Tibial nerve (tissue), 4 donors: ENCODE results near the gene GMPPA. TPM values are rescaled to one million over a fixed set of nuclear protein-coding genes. Genes with fewer than 3 reads are reported as not detected.

ENCODE experiments used
- DNase-seq, 2 donors: peaks; one replicate each; pipeline ENCODE4 v3.0.0-alpha.2; 2019; ENCODE audit warnings: low spot score in 2 of 2
- H3K27ac ChIP-seq, 4 donors: fragments of 200-600 bp; sonication (generic) in 3 of 4; one replicate each; pipeline ENCODE4 v1.5.1; 2017 to 2019; ENCODE audit warnings: mild to moderate bottlenecking in 1 of 4
- H3K27me3 ChIP-seq, 2 donors: fragments of 200-600 bp; sonication (generic) in 1 of 2; one replicate each; pipeline versions ENCODE4 v1.5.1 to v1.6.0; 2017 to 2019
- H3K36me3 ChIP-seq, 3 donors: fragments of 200-600 bp; sonication (generic); one replicate each; pipeline ENCODE4 v1.5.1; 2018 to 2019
- H3K4me1 ChIP-seq, 4 donors: fragments of 200-600 bp; sonication (generic) in 3 of 4; one replicate each; pipeline ENCODE4 v1.5.1; 2017 to 2019
- H3K4me3 ChIP-seq, 4 donors: fragments of 200-600 bp; sonication (generic) in 3 of 4; one replicate each; pipeline ENCODE4 v1.5.1; 2017 to 2019; ENCODE audit warnings: mild to moderate bottlenecking in 1 of 4, moderate library complexity in 1 of 4
- H3K9me3 ChIP-seq, 4 donors: fragments of 200-600 bp; sonication (generic) in 3 of 4; one replicate each; pipeline ENCODE4 v1.5.1; 2017 to 2019
- CTCF ChIP-seq, 5 experiments: fragments of 200-600 bp in 3 of 5; fragments of 450-650 bp in 2 of 5; sonication (generic) in 3 of 5; IDR thresholded peaks; one replicate each; pipeline ENCODE4 v1.5.1; 2016 to 2019; ENCODE audit warnings: antibody characterized with exemption in 5 of 5, mild to moderate bottlenecking in 3 of 5, moderate library complexity in 2 of 5
- EP300 ChIP-seq, 2 donors: sonication (generic); formaldehyde crosslinking; IDR thresholded peaks; one replicate each; pipeline ENCODE4 v1.6.1; 2017; ENCODE audit warnings: antibody characterized with exemption in 2 of 2, mild to moderate bottlenecking in 1 of 2
- POLR2A ChIP-seq, 2 donors: fragments of 450-650 bp; IDR thresholded peaks; one replicate each; pipeline ENCODE4 v1.6.1; 2017; ENCODE audit warnings: antibody characterized with exemption in 2 of 2, mild to moderate bottlenecking in 2 of 2, moderate library complexity in 2 of 2
- WGBS, 2 donors: methylation state at CpG; one replicate each; pipeline ENCODE4 v1.1.5; 2018; 5-methylcytosine and 5-hydroxymethylcytosine counted together
- total RNA-seq, 4 donors: library from RNA; depleted of rRNA; stranded (reverse); fragments of >200 nt; gene quantifications; one replicate each; pipeline ENCODE4 v1.1.0, GENCODE V29; 2016

GMPPA gene
- total RNA-seq, 4 donors from 2014 or later: 18.8 to 29.7 (median 27.8) TPM

- Histone ChIP-seq H3K27me3 (peaks cover 0 to 83% of the 10 kb centered on the region in 2 donors), H3K4me3 (no peak overlapping the region), H3K4me1 (peaks cover 0 to 18% (median 11%) of the 10 kb centered on the region in 4 donors), H3K36me3 (no peaks in the 10 kb centered on the region), H3K9me3 (no peaks in the 10 kb centered on the region), H3K27ac (no peak overlapping the region)
- 69 to 70% methylated on average over 8 of the region's 8 CpGs for WGBS, 2 donors
- DNase-seq: no peak
- no peak for TF ChIP-seq CTCF (IDR thresholded peaks at IDR 0.05)
- TF ChIP-seq POLR2A (IDR thresholded peaks at IDR 0.05): no peak
- no peak for TF ChIP-seq EP300 (IDR thresholded peaks at IDR 0.05)
These were observed 12.2 kb upstream of the GMPPA start for GRCh38 chr2:219486380-219486959.

- no peaks in the 10 kb centered on the region for H3K36me3 ChIP-seq
- peaks cover 0 to 18% (median 11%) of the 10 kb centered on the region in 4 donors for H3K4me1 ChIP-seq
- H3K27me3 ChIP-seq: peaks cover 0 to 80% of the 10 kb centered on the region in 2 donors
- H3K9me3 ChIP-seq: no peaks in the 10 kb centered on the region
- TF ChIP-seq POLR2A (IDR thresholded peaks at IDR 0.05) (no peak), CTCF (IDR thresholded peaks at IDR 0.05) (no peak), EP300 (IDR thresholded peaks at IDR 0.05) (no peak)
- H3K27ac ChIP-seq: no peak overlapping the region
- no peak for DNase-seq
- H3K4me3 ChIP-seq: no peak overlapping the region
- WGBS, 2 donors: 84 to 87% methylated on average over 11 to 13 of the region's 17 CpGs
These were observed 10.4 kb upstream of the GMPPA start for GRCh38 chr2:219488149-219488843.

GRCh38 chr2:219488844-219489194 is 9.9 kb upstream of the GMPPA start:
- Histone ChIP-seq H3K27me3 (peaks cover 0 to 81% of the 10 kb centered on the region in 2 donors), H3K27ac (no peak overlapping the region), H3K4me3 (no peak overlapping the region), H3K36me3 (no peaks in the 10 kb centered on the region), H3K4me1 (peaks cover 0 to 13% (median 10%) of the 10 kb centered on the region in 4 donors), H3K9me3 (no peaks in the 10 kb centered on the region)
- TF ChIP-seq EP300 (IDR thresholded peaks at IDR 0.05) (no peak), POLR2A (IDR thresholded peaks at IDR 0.05) (no peak), CTCF (IDR thresholded peaks at IDR 0.05) (no peak)
- no peak for DNase-seq
- 87% methylated on average over 10 to 14 of the region's 14 CpGs for WGBS, 2 donors

- no peak for DNase-seq
- peaks cover 0 to 8% (median 5%) of the 10 kb centered on the region in 4 donors for H3K4me1 ChIP-seq
- no peak overlapping the region for H3K27ac ChIP-seq
- H3K36me3 ChIP-seq: no peaks in the 10 kb centered on the region
- H3K27me3 ChIP-seq: peaks cover 0 to 81% of the 10 kb centered on the region in 2 donors
- no peak overlapping the region for H3K4me3 ChIP-seq
- no peaks in the 10 kb centered on the region for H3K9me3 ChIP-seq
- WGBS, 2 donors: 94 to 95% methylated on average over 7 to 9 of the region's 9 CpGs
- TF ChIP-seq POLR2A (IDR thresholded peaks at IDR 0.05) (no peak), EP300 (IDR thresholded peaks at IDR 0.05) (no peak), CTCF (IDR thresholded peaks at IDR 0.05) (no peak)
These were observed 9.4 kb upstream of the GMPPA start for GRCh38 chr2:219489315-219489714.

- peaks cover 0 to 2% (median 0%) of the 10 kb centered on the region in 4 donors for H3K4me1 ChIP-seq
- H3K27ac ChIP-seq: no peak overlapping the region
- DNase-seq: no peak
- H3K27me3 ChIP-seq: peaks cover 0 to 77% of the 10 kb centered on the region in 2 donors
- H3K36me3 ChIP-seq: no peaks in the 10 kb centered on the region
- WGBS, 2 donors: 79 to 83% methylated on average over 19 to 23 of the region's 23 CpGs
- TF ChIP-seq CTCF (IDR thresholded peaks at IDR 0.05) (no peak), EP300 (IDR thresholded peaks at IDR 0.05) (no peak), POLR2A (IDR thresholded peaks at IDR 0.05) (no peak)
- H3K4me3 ChIP-seq: no peak overlapping the region
- no peaks in the 10 kb centered on the region for H3K9me3 ChIP-seq
These were observed 8.5 kb upstream of the GMPPA start for GRCh38 chr2:219490186-219490585.
